Skeletal muscle tissue (tissue), 4 donors: Measurements from ENCODE around the gene MYO1A. TPM values are rescaled to one million over a fixed set of nuclear protein-coding genes. Genes with fewer than 3 reads are reported as not detected.
"Not testable (repeated sequence)": the region's sequence is repeated elsewhere in the genome, so short reads cannot be mapped to it uniquely, and the experiment has no call there.

Source experiments
- H3K27ac ChIP-seq: one replicate; pipeline ENCODE4 v1.7.0; 2013; ENCODE audit warnings: mild to moderate bottlenecking, low read depth, low read length, inconsistent platforms
- H3K27me3 ChIP-seq, 3 donors: one replicate each; pipeline ENCODE4 v1.7.0; 2013; ENCODE audit warnings: low read length in 3 of 3; ENCODE audit not compliant: control insufficient read depth in 3 of 3, insufficient read depth in 3 of 3
- H3K36me3 ChIP-seq, 3 donors: one replicate each; pipeline ENCODE4 v1.7.0; 2013; ENCODE audit warnings: low read length in 3 of 3; ENCODE audit not compliant: control insufficient read depth in 3 of 3, insufficient read depth in 3 of 3
- H3K4me1 ChIP-seq, 3 donors: one replicate each; pipeline ENCODE4 v1.7.0; 2013; ENCODE audit warnings: low read length in 3 of 3, mild to moderate bottlenecking in 3 of 3; ENCODE audit not compliant: control insufficient read depth in 3 of 3, insufficient read depth in 3 of 3
- H3K4me3 ChIP-seq, 3 donors: one replicate each; pipeline ENCODE4 v1.7.0; 2013; ENCODE audit warnings: low read length in 3 of 3
- H3K9ac ChIP-seq, 3 donors: one replicate each; pipeline ENCODE4 v1.7.0; 2013; ENCODE audit warnings: low read length in 3 of 3, mild to moderate bottlenecking in 3 of 3, moderate library complexity in 2 of 3, low read depth in 1 of 3
- H3K9me3 ChIP-seq, 3 donors: one replicate each; pipeline ENCODE4 v1.7.0; 2013; ENCODE audit warnings: low read length in 3 of 3; ENCODE audit not compliant: control insufficient read depth in 3 of 3
- total RNA-seq: library from RNA; depleted of rRNA; stranded (reverse); fragments of >200 nt; gene quantifications from one replicate; pipeline ENCODE4 v1.2.3, GENCODE V29; 2014
- donor health status: Osteomylitis.

Gene MYO1A
- total RNA-seq, 1 donor from 2014 or later, result not detected

GRCh38 chr12:57037264-57037663 lies 12.7 kb downstream of the MYO1A start:
- Histone ChIP-seq H3K27ac (no peak overlapping the region), H3K36me3 (no peaks in the 10 kb centered on the region), H3K4me3 (no peak overlapping the region), H3K4me1 (no peaks in the 10 kb centered on the region), H3K27me3 (no peaks in the 10 kb centered on the region), H3K9ac (no peak overlapping the region), H3K9me3 (no peaks in the 10 kb centered on the region)

DNA sequence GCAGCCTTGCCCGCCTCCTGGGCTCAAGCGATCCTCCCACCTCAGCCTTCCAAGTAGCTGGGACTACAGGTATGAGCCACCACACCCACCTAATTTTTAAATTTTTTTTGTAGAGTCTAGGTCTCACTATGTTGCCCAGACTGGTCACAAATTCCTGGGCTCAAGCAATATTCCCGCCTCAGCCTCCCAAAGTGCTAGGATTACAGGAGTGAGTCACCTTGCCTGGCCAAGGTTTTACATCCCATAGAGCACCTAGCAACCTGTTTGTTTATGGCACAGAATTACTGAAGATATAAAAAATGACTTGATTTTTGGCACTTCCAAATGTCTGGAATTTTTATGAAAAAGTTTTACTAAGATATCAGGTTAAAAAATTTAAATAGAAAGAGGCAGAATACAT lies 16.5 kb downstream of the MYO1A start:
- H3K9me3 ChIP-seq, result no peaks in the 10 kb centered on the region
- H3K9ac ChIP-seq, result no peak overlapping the region
- H3K27ac ChIP-seq, result no peak overlapping the region
- no peaks in the 10 kb centered on the region for H3K36me3 ChIP-seq
- no peak overlapping the region for H3K4me3 ChIP-seq
- H3K27me3 ChIP-seq, result peaks cover 0 to 7% (median 0%) of the 10 kb centered on the region in 3 donors
- no peaks in the 10 kb centered on the region for H3K4me1 ChIP-seq

DNA sequence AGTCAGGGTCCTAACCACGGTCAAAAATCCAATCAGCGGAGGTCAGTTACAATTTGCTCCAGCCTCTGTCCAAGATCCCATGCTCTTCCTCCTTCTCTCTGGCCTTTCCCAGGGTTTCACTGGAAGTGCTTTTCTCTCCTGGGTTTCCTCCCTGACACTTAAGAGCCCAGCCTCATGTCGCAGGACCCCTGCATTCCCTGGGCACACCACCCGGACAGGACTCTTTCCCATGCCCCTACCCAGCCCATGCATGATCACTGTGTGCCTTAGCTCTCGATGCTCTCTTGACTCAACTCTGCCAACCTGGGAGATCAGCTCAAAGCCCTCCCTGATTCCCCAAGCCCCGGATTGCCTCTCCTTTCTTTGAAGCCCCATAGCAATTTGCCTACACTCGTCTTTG lies 18.1 kb downstream of the MYO1A start:
- no peak overlapping the region for H3K9ac ChIP-seq
- H3K4me3 ChIP-seq, result no peak overlapping the region
- no peaks in the 10 kb centered on the region for H3K9me3 ChIP-seq
- peaks cover 0 to 17% (median 6%) of the 10 kb centered on the region in 3 donors for H3K27me3 ChIP-seq
- H3K4me1 ChIP-seq, result no peaks in the 10 kb centered on the region
- H3K27ac ChIP-seq, result no peak overlapping the region
- no peaks in the 10 kb centered on the region for H3K36me3 ChIP-seq

- no peak overlapping the region for H3K9ac ChIP-seq
- no peak overlapping the region for H3K4me3 ChIP-seq
- H3K4me1 ChIP-seq, result no peaks in the 10 kb centered on the region
- H3K36me3 ChIP-seq, result no peaks in the 10 kb centered on the region
- H3K27me3 ChIP-seq, result peaks cover 0 to 22% (median 7%) of the 10 kb centered on the region in 3 donors
- no peaks in the 10 kb centered on the region for H3K9me3 ChIP-seq
- no peak overlapping the region for H3K27ac ChIP-seq
Observed at GRCh38 chr12:57031138-57031725, 18.7 kb downstream of the MYO1A start.

DNA sequence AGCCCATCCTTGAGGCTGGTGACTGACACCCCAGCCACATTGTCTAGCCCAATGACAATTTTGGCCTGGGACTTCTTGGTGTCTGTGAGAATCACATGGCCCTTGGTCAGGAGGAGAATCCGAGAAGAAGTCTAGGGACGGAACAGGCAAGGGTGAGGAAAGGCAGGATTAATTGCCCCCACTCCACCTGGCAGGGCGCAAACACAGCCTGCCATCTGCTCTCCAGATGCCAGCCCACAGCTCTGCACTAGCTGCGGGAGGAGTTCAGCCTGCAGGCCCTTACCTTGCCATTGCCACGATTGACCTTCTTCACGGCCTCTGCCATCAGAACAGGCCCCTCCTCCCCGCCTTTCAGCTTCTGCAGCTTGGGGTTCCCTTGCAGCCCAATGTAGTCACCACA lies 20.5 kb downstream of the MYO1A start:
- H3K9me3 ChIP-seq, result no peaks in the 10 kb centered on the region
- H3K27ac ChIP-seq, result no peak overlapping the region
- no peaks in the 10 kb centered on the region for H3K4me1 ChIP-seq
- H3K27me3 ChIP-seq, result peaks cover 0 to 22% (median 7%) of the 10 kb centered on the region in 3 donors
- H3K36me3 ChIP-seq, result no peaks in the 10 kb centered on the region
- H3K9ac ChIP-seq, result no peak overlapping the region
- H3K4me3 ChIP-seq, result no peak overlapping the region

DNA sequence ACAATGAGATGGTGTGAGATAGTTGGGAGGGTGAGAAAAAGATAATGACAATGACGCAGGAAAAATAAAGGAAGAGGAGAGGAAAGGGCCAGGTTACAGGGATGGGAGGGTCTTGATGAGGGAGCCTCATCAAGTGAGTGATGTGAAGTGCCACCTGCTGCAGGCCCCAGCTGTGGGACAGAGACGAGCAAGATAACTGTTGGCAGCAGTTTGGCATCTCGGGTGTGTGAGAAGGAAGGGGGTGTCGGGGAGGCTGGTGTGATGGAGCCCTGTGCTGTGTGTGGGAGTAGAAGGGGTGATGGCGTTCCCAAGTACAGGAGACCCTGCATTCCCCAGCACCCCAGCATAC lies 22.1 kb downstream of the MYO1A start:
- no peaks in the 10 kb centered on the region for H3K36me3 ChIP-seq
- H3K4me1 ChIP-seq, result no peaks in the 10 kb centered on the region
- no peak overlapping the region for H3K27ac ChIP-seq
- H3K4me3 ChIP-seq, result no peak overlapping the region
- H3K9me3 ChIP-seq, result no peaks in the 10 kb centered on the region
- H3K9ac ChIP-seq, result no peak overlapping the region
- H3K27me3 ChIP-seq, result peaks cover 0 to 22% (median 7%) of the 10 kb centered on the region in 3 donors

DNA sequence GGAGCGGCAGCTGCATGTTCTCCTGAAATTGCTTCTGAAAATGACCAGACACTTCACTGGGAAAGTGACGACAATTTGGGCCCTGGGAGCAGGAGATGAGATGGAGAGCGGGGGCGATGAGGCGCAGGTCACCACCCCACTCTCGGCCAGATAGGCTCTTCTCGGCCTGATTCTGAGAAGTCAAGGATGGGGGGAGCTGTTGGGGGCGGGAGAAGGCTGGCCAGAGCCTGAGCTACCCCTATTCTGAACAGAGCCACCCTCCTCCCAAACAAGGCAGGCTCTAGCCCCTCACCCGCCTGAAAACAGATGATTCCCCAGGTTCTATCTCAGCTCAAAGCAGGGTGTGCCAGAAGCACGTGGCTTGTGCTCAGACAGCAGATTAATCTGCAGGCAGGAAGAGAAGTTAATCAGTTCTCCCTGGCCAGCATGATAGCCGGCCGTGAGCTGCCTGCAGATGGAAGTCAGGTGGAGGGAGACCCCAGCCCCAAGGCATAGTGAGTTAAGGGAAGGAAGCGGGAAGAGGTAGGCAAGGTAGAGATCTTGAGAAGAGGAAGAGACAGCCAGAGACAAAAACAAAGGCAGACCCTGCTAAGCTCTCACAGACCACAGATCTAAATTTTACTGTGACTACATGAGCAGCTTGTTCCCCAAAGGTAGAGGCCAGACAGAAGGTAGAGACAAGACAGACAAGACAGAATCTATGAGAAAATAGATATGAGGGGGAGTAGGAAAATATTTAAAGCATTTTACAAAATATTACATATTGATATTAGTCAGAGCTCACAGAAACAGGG lies 22.7 kb downstream of the MYO1A start:
- H3K27ac ChIP-seq, result no peak overlapping the region
- no peaks in the 10 kb centered on the region for H3K36me3 ChIP-seq
- H3K4me3 ChIP-seq, result no peak overlapping the region
- H3K9ac ChIP-seq, result no peak overlapping the region
- H3K9me3 ChIP-seq, result no peaks in the 10 kb centered on the region
- peaks cover 0 to 22% (median 7%) of the 10 kb centered on the region in 3 donors for H3K27me3 ChIP-seq
- H3K4me1 ChIP-seq, result no peaks in the 10 kb centered on the region

GRCh38 chr12:57025196-57025595 lies 24.7 kb downstream of the MYO1A start:
- Histone ChIP-seq H3K27me3 (peaks cover 0 to 18% (median 7%) of the 10 kb centered on the region in 3 donors), H3K9ac (no peak overlapping the region), H3K9me3 (no peaks in the 10 kb centered on the region), H3K27ac (no peak overlapping the region), H3K4me3 (no peak overlapping the region), H3K4me1 (no peaks in the 10 kb centered on the region), H3K36me3 (no peaks in the 10 kb centered on the region)

DNA sequence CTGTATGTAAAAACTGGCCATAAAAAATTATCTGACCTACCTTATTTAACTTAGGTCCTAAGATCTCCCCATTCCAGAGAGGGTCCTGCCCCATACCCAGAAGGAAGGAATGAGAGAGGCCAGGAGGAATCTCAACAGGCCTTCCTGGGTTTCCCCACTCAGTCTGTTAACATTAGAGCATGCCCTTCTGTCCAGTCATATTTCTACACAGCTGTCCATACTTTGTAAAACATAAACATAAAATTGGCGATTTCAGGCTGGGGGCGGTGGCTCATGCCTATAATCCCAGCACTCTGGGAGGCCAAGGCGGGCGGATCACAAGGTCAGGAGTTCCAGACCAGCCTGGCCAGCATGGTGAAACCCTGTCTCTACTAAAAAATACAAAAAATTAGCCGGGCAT lies 27.6 kb downstream of the MYO1A start:
- H3K27ac ChIP-seq, H3K27me3 ChIP-seq, H3K4me3 ChIP-seq, H3K9ac ChIP-seq, H3K9me3 ChIP-seq, H3K36me3 ChIP-seq, H3K4me1 ChIP-seq: not testable (repeated sequence)

GRCh38 chr12:57019983-57020719 lies 29.8 kb downstream of the MYO1A start:
- Histone ChIP-seq H3K27me3 (peaks cover 5 to 16% (median 11%) of the 10 kb centered on the region in 3 donors), H3K9ac (no peak overlapping the region), H3K36me3 (no peaks in the 10 kb centered on the region), H3K9me3 (no peaks in the 10 kb centered on the region), H3K4me1 (no peaks in the 10 kb centered on the region), H3K27ac (no peak overlapping the region), H3K4me3 (no peak overlapping the region)
